ENCODE results near the gene BLOC1S2.
"Not testable (repeated sequence)": the region's sequence is repeated elsewhere in the genome, so short reads cannot be mapped to it uniquely, and the experiment has no call there.

The BLOC1S2 gene

DNA sequence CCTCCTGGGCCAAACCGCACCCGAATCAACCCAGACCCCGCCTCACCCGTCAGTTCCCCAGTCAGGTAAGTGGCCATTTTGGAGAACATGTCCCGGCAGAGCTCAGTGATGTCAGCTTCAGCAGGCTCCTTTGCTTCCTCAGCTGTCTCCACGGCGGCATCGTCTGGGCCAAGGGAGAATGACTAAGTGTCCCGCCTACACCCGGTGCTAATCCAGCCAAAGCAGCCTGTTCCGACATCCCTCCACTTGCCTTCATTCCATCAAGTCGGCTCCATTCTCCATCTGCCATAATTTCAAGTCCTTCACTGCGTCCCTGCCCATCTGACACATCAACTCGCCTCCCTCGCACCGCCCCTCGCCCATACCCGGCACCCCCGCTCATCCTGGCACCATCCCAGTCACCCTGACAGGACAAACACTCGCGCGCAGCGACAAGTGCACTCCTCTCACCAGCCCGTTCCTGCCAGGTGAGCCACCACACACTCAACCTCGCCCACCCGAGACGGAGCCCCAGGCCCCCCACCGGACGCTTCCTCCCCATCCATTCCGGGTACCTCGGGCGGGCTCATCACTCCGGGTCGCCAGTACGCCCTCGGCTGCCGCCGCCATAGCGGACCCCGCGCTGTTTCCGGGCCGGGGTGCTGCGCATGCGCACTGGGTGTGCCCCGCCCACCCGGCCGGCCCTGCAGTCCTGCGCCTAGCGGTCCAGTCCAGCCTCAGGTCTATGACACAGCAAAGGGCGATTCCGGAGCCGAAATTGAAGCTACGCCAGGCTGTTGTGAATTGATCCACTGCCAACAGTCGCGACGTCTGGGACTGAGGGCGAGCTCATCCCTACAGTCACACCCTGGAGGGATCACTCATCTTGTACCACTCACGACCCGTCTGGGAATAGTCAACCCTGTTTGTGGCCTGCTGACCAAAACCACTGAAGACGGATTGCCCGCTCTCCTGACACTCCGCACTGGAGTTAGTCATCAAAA lies at the start of gene BLOC1S2:
BLOC1S2 (minus strand) TSS at position 630 of the 983 bp plus-strand sequence; CDS start at position 609, 21 bp downstream.
- DNase-seq: peak; percentile 80 to 90

GRCh38 chr10:100334762-100335161 lies 48.3 kb upstream of the BLOC1S2 start:
- no peak for DNase-seq

- no peak for DNase-seq
Observed at GRCh38 chr10:100333661-100334440, 47.4 kb upstream of the BLOC1S2 start.

- DNase-seq: no peak
Observed at GRCh38 chr10:100333106-100333505, 46.6 kb upstream of the BLOC1S2 start.

- no peak for DNase-seq
Observed at GRCh38 chr10:100330079-100330478, 43.6 kb upstream of the BLOC1S2 start, which contains the start of gene PKD2L1. TSS of gene PKD2L1 (minus strand) at chr10:100330228. CDS start at chr10:100330103, 125 bp downstream.

DNA sequence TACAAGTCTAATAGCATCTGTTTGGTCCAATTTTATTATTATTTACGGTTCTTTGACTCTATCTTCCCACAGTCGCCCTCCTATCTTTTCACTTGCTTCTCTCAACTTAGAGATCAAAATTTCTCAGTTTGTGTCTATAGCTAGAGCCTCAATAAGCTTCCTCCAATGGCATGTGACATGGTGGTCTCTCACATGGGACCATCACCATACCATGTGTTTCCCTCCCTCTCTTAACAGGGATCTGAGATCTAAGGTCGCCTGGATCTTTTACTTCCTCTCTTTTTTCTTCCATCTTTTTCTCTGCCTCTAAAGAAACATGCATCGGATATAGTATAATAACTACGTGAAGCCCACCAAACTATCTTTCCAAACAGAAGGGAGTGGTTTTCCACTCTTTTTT lies 41.7 kb upstream of the BLOC1S2 start:
- no peak for DNase-seq

DNA sequence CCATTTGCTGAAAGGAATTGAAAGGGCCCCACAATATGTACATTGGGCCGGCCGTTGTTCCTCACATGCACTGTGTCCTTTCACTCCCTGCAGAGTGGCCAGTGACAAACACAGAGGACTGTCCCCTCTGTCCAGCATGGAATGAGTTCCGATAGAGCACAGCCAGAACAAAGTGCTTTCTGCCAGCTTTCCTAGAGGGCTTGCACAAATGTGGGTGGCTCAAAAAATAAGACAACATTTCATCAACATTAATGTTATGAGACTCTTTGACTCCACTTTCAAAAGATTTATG lies 41.2 kb upstream of the BLOC1S2 start:
- no peak for DNase-seq

GRCh38 chr10:100327007-100327717 lies 40.7 kb upstream of the BLOC1S2 start:
- peak in 1 of 2 donors; percentile 22 for DNase-seq

DNA sequence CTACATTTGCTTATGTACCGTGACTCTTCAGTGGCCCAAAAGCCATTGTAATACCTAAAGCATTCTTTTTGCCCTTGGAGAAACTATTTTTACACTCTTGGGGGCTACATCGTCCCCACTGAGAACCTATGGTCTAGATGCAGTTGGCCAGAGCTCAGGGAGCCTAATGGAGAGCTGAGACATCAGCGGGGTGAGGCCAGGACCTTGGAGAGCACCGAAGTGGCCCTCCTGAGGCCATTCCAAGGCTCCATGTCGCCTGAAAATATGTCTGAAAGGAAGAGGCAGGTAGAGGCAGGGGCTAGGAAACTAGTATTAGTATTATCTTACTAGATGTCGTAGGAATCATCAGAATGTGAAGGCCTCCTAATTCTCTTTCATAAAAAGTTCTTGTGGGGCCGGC lies 38.7 kb upstream of the BLOC1S2 start:
- DNase-seq: no peak

GRCh38 chr10:100319707-100320402 lies 33.4 kb upstream of the BLOC1S2 start:
- peak in 1 of 2 donors; percentile 62 for DNase-seq

GRCh38 chr10:100318207-100318606 lies 31.7 kb upstream of the BLOC1S2 start:
- DNase-seq: no peak

GRCh38 chr10:100315615-100316014 lies 29.1 kb upstream of the BLOC1S2 start:
- DNase-seq: no peak

DNA sequence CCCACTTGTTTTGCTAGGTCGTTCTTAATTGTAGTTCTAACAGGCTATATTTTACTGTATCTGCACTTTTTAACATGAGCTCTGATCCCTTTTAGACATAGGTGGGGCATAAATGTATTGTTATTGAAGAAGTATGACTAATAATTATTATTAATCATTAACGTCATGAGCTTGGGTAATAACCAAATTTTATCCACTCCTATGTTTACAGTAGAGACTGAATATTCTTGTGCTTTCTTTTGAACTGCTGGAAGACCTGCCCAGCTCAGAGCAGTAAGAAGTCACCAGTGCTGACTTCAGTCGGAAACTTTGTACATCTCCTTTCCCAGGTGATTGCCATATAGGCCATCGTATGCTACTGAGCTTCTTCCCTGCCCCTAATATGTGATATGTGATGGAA lies 24.8 kb upstream of the BLOC1S2 start:
- DNase-seq: no peak

DNA sequence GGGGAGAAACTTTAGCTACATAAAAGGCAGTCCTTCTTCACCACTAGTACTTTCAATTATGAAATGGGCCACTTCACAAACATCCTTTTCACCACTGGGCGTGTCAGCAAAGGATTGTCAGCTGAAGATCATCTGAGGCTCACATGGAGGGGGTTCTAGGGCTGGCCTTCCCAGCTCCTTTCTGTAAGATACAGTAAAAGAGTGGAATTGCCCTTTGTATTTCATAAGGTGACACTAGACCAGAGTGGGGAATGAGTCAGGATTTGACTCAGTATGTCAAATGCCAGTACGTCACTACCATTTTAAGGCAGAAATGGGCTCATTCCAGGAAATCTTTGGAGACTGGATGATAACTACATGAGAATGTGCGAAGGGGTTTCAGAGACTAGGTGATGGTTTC lies 21.2 kb upstream of the BLOC1S2 start:
- no peak for DNase-seq

DNA sequence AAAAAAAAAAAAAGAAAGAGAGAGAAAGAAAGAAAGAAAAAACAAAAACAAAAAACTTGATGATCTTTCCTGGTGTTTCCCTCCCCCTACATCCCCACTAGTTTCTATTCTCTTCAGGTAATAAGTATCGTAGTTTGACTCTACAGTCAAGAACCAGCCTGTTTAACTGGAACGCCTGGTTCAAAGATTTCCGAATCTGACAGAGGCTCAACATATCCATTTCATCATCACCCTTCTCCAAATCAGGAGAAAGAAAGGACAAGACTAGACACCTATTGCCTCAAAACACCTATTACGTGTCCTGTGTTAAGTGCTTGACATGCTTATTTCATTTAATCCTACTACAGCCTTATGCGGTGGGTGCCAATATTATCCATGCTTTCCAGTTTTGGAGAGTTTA lies 20.4 kb upstream of the BLOC1S2 start:
- no peak for DNase-seq

DNA sequence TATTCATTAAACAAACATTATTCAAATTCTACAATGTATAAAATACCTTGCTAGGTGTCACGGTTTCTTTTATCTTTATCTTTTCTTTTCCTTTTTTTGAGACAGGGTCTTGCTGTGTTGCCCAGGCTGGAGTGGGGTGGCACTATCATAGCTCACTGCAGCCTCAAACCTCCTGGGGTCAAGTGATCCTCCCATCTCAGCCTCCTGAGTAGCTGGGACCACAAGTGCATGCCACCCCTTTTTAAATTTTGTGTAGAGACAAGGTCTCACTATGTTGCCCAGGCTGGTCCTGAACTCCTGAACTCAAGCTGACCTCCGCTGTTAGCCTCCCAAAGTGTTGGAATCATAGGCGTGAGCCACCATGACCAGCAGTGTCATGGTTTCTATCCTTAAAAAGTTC lies 17.9 kb upstream of the BLOC1S2 start:
- no peak for DNase-seq

GRCh38 chr10:100303724-100304319 lies 17.3 kb upstream of the BLOC1S2 start:
- peak in 1 of 2 donors; percentile 63 for DNase-seq

GRCh38 chr10:100301123-100301522 lies 14.6 kb upstream of the BLOC1S2 start:
- DNase-seq: not testable (repeated sequence)

DNA sequence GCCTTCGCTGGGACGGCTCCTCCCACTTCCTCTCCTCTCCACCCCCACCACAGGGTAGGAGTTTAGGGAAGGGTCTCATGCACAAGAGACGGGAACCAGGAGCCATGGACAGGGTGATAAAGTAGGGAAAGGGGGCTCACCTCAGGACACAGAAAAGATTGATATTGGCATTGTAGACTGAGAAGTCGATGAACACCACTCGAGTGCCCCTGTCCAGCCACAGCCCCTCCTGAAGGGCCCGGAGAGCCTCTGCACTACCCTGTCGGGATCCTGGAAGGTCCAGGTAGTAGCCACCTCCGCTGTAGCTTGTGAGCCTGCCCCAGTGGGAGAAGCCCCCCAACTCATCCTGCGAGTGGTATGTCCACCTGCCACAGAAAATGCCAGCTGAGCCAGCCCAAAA lies 10.8 kb upstream of the BLOC1S2 start:
- DNase-seq: no peak

GRCh38 chr10:100293066-100293465 lies 6.6 kb upstream of the BLOC1S2 start:
- no peak for DNase-seq

DNA sequence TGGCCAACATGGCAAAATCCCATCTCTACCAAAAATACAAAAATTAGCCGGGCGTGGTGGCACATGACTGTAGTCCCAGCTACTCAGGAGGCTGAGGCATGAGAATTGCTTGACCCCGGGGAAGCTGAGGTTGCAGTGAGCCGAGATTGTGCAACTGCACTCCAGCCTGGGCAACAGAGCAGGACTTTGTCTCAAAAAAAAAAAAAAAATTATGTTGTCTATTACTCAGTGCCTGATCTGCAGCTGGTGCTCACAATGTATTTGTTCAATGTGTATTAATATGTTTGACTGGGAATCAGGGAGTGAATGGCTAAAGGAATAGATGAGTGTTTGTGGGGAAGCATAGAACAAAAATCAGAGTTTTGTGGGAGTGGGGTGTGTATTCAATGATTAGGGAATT lies 5.8 kb upstream of the BLOC1S2 start:
- not testable (repeated sequence) for DNase-seq

GRCh38 chr10:100291356-100291755 lies 4.9 kb upstream of the BLOC1S2 start:
- no peak for DNase-seq

All from hippocampal formation (tissue), 2 donors.